Neural cell (in vitro differentiated cells): ENCODE results near the gene WNT5B. TPM values are rescaled to one million over a fixed set of nuclear protein-coding genes. Genes with fewer than 3 reads are reported as not detected.

Experiments used
- H2AFZ ChIP-seq: fragments of 200-600, 300-800 bp; sonication (generic), shearing (Covaris generic); 2 replicates; pipeline ENCODE4 v1.6.0; 2014; ENCODE audit warnings: low read depth, mild to moderate bottlenecking, antibody characterized with exemption, low read length, moderate library complexity
- H3F3A ChIP-seq: fragments of 200-600 bp; shearing (Covaris generic); 2 replicates; pipeline ENCODE4 v1.6.1; 2016; ENCODE audit warnings: mild to moderate bottlenecking, moderate library complexity, mixed read lengths, antibody characterized with exemption, low read length; ENCODE audit not compliant: insufficient read depth, poor library complexity, severe bottlenecking
- H3K27ac ChIP-seq: fragments of 200-600, 300-800 bp; sonication (generic), shearing (Covaris generic); 2 replicates; pipeline ENCODE4 v1.5.1; 2014; ENCODE audit warnings: mild to moderate bottlenecking, low read length, moderate library complexity
- H3K27me3 ChIP-seq: fragments of 300-800, 200-600 bp; sonication (generic), shearing (Covaris generic); 2 replicates; pipeline ENCODE4 v1.6.0; 2014; ENCODE audit warnings: mild to moderate bottlenecking, low read depth, low read length, moderate library complexity; ENCODE audit not compliant: insufficient read depth
- H3K36me3 ChIP-seq: fragments of 300-800, 200-600 bp; sonication (generic), shearing (Covaris generic); 2 replicates; pipeline ENCODE4 v1.5.1; 2014; ENCODE audit warnings: mild to moderate bottlenecking, antibody characterized with exemption, low read length, moderate library complexity; ENCODE audit not compliant: insufficient read depth
- H3K4me2 ChIP-seq: fragments of 300-800, 200-600 bp; sonication (generic), shearing (Covaris generic); 2 replicates; pipeline ENCODE4 v1.6.0; 2014; ENCODE audit warnings: mild to moderate bottlenecking, low read length
- H3K4me3 ChIP-seq: fragments of 300-800, 200-600 bp; sonication (generic), shearing (Covaris generic); 2 replicates; pipeline ENCODE4 v1.5.1; 2014; ENCODE audit warnings: mild to moderate bottlenecking, low read length, moderate library complexity
- H3K79me2 ChIP-seq: fragments of 200-600 bp; shearing (Covaris generic); replicated peaks from 2 replicates; pipeline ENCODE4 v1.6.0; 2014; ENCODE audit warnings: mild to moderate bottlenecking, low read length, moderate library complexity; ENCODE audit not compliant: insufficient read depth
- H3K9ac ChIP-seq: fragments of 300-800, 200-600 bp; sonication (generic), shearing (Covaris generic); 2 replicates; pipeline ENCODE4 v1.6.1; 2016; ENCODE audit warnings: mild to moderate bottlenecking, low read length, mixed read lengths
- H3K9me2 ChIP-seq: fragments of 200-600 bp; shearing (Covaris generic); 2 replicates; pipeline ENCODE4 v1.6.1; 2016; ENCODE audit warnings: mild to moderate bottlenecking, low read length, mixed read lengths; ENCODE audit not compliant: insufficient read depth
- H3K9me3 ChIP-seq: fragments of 200-600, 300-800 bp; sonication (generic), shearing (Covaris generic); 2 replicates; pipeline ENCODE4 v1.6.1; 2016; ENCODE audit warnings: mild to moderate bottlenecking, mixed run types, low read length, moderate library complexity, mixed read lengths
- H4K20me1 ChIP-seq: fragments of 200-600 bp; shearing (Covaris generic); 2 replicates; pipeline ENCODE4 v1.6.1; 2016; ENCODE audit warnings: mild to moderate bottlenecking, mixed run types; ENCODE audit not compliant: insufficient read depth
- CTCF ChIP-seq: fragments of 450-650 bp; IDR thresholded peaks from 2 replicates; pipeline ENCODE4 v1.5.1; 2014; ENCODE audit warnings: antibody characterized with exemption, mild to moderate bottlenecking, moderate library complexity; ENCODE audit not compliant: poor library complexity, severe bottlenecking
- EP300 ChIP-seq: fragments of 450-650 bp; conservative IDR thresholded peaks from 2 replicates; pipeline ENCODE4 v1.6.1; 2014; ENCODE audit warnings: antibody characterized with exemption, mild to moderate bottlenecking, moderate library complexity; ENCODE audit not compliant: poor library complexity, severe bottlenecking
- EZH2 ChIP-seq: fragments of 200-600, 300-800 bp; shearing (Covaris generic), sonication (generic); IDR thresholded peaks from 2 replicates; pipeline ENCODE4 v1.6.1; 2014; ENCODE audit warnings: antibody characterized with exemption, low read length, borderline replicate concordance, mild to moderate bottlenecking; ENCODE audit not compliant: insufficient read depth, poor library complexity, severe bottlenecking
- MXI1 ChIP-seq: fragments of 450-650 bp; conservative IDR thresholded peaks from 2 replicates; pipeline ENCODE4 v1.6.1; 2014; ENCODE audit warnings: antibody characterized with exemption, mild to moderate bottlenecking; ENCODE audit not compliant: poor library complexity, severe bottlenecking
- POLR2AphosphoS5 ChIP-seq: IDR thresholded peaks from 2 replicates; pipeline ENCODE4 v1.6.1; 2012
- RAD21 ChIP-seq: fragments of 450-650 bp; conservative IDR thresholded peaks from 2 replicates; pipeline ENCODE4 v1.6.1; 2014; ENCODE audit warnings: antibody characterized with exemption, mild to moderate bottlenecking, moderate library complexity
- REST ChIP-seq: IDR thresholded peaks from 2 replicates; pipeline ENCODE4 v1.6.1; 2012; ENCODE audit warnings: borderline replicate concordance
- SMC3 ChIP-seq: fragments of 450-650 bp; conservative IDR thresholded peaks from 2 replicates; pipeline ENCODE4 v1.6.1; 2014; ENCODE audit warnings: antibody characterized with exemption, mild to moderate bottlenecking, moderate library complexity; ENCODE audit not compliant: poor library complexity
- TAF1 ChIP-seq: IDR thresholded peaks from 2 replicates; pipeline ENCODE4 v1.6.1; 2012; ENCODE audit warnings: low read depth
- polyA plus RNA-seq: library from polyadenylated mRNA; depleted of rRNA; stranded (reverse); fragments of >200 nt; gene quantifications from 2 replicates; pipeline ENCODE4 v1.2.3, GENCODE V29; 2014

WNT5B gene
- polyA plus RNA-seq, 1 donor from 2014 or later = 17.0 TPM

GRCh38 chr12:1670358-1671268 is 41.6 kb downstream of the WNT5B start:
- H3K79me2 ChIP-seq = no peaks in the 10 kb centered on the region
- no peak overlapping the region for H3K9ac ChIP-seq
- TF ChIP-seq POLR2AphosphoS5 = no peak
- no peak for TF ChIP-seq TAF1
- TF ChIP-seq REST = no peak
- no peak for TF ChIP-seq EP300
- TF ChIP-seq MXI1 = no peak
- no peak for TF ChIP-seq SMC3
- no peak for TF ChIP-seq RAD21
- no peak for TF ChIP-seq CTCF
- TF ChIP-seq EZH2 = no peak
- H3K4me3 ChIP-seq = no peak overlapping the region
- no peaks in the 10 kb centered on the region for H4K20me1 ChIP-seq
- H3K9me2 ChIP-seq = no peaks in the 10 kb centered on the region
- no peak overlapping the region for H3K4me2 ChIP-seq
- H2AFZ ChIP-seq = no peak overlapping the region
- no peak overlapping the region for H3K27ac ChIP-seq
- no peaks in the 10 kb centered on the region for H3K36me3 ChIP-seq
- no peaks in the 10 kb centered on the region for H3F3A ChIP-seq
- H3K9me3 ChIP-seq = no peaks in the 10 kb centered on the region
- no peaks in the 10 kb centered on the region for H3K27me3 ChIP-seq

- H3K79me2 ChIP-seq = no peaks in the 10 kb centered on the region
- no peak overlapping the region for H2AFZ ChIP-seq
- no peak overlapping the region for H3K4me3 ChIP-seq
- H3K9me2 ChIP-seq = no peaks in the 10 kb centered on the region
- H3K9me3 ChIP-seq = no peaks in the 10 kb centered on the region
- H3K27ac ChIP-seq = no peak overlapping the region
- no peaks in the 10 kb centered on the region for H3K36me3 ChIP-seq
- TF ChIP-seq CTCF (no peak), POLR2AphosphoS5 (no peak), TAF1 (no peak), EZH2 (no peak), REST (no peak), RAD21 (no peak), MXI1 (no peak), EP300 (no peak), SMC3 (no peak)
- no peaks in the 10 kb centered on the region for H4K20me1 ChIP-seq
- H3K27me3 ChIP-seq = no peaks in the 10 kb centered on the region
- H3K4me2 ChIP-seq = no peak overlapping the region
- no peak overlapping the region for H3K9ac ChIP-seq
- no peaks in the 10 kb centered on the region for H3F3A ChIP-seq
Measured at GRCh38 chr12:1676043-1676442, 47.0 kb downstream of the WNT5B start.
